Mononuclear cell (primary cell): Measurements from ENCODE around the gene CCDC6. TPM values are rescaled to one million over a fixed set of nuclear protein-coding genes. Genes with fewer than 3 reads are reported as not detected.

ENCODE experiments used
- H3K27me3 ChIP-seq: 2 replicates; pipeline ENCODE4 v1.6.0; 2011; ENCODE audit warnings: low read length, control low read depth; ENCODE audit not compliant: insufficient read depth
- H3K4me1 ChIP-seq: 2 replicates; pipeline ENCODE4 v1.5.1; 2011; ENCODE audit warnings: mild to moderate bottlenecking, low read length, control low read depth; ENCODE audit not compliant: insufficient read depth
- H3K4me3 ChIP-seq: 2 replicates; pipeline ENCODE4 v1.5.1; 2011; ENCODE audit warnings: mild to moderate bottlenecking, low read length, moderate library complexity
- H3K9me3 ChIP-seq: 2 replicates; pipeline ENCODE4 v1.5.1; 2011; ENCODE audit warnings: low read depth, mild to moderate bottlenecking, control low read depth, low read length
- total RNA-seq: library from RNA; depleted of rRNA; stranded (reverse); fragments of >200 nt; gene quantifications from one replicate; pipeline ENCODE4 v1.2.3, GENCODE V29; 2012

The CCDC6 gene
- total RNA-seq, 1 donor: 32.0 TPM

- peaks cover 7% of the 10 kb centered on the region for H3K9me3 ChIP-seq
- H3K4me3 ChIP-seq: no peak overlapping the region
- no peaks in the 10 kb centered on the region for H3K4me1 ChIP-seq
- no peaks in the 10 kb centered on the region for H3K27me3 ChIP-seq
Observed at GRCh38 chr10:59913547-59914237, 7.3 kb upstream of the CCDC6 start.

- H3K27me3 ChIP-seq: no peaks in the 10 kb centered on the region
- H3K4me1 ChIP-seq: peaks cover 19% of the 10 kb centered on the region
- H3K4me3 ChIP-seq: no peak overlapping the region
- peaks cover 7% of the 10 kb centered on the region for H3K9me3 ChIP-seq
Observed at GRCh38 chr10:59910867-59911266, 4.5 kb upstream of the CCDC6 start.

DNA sequence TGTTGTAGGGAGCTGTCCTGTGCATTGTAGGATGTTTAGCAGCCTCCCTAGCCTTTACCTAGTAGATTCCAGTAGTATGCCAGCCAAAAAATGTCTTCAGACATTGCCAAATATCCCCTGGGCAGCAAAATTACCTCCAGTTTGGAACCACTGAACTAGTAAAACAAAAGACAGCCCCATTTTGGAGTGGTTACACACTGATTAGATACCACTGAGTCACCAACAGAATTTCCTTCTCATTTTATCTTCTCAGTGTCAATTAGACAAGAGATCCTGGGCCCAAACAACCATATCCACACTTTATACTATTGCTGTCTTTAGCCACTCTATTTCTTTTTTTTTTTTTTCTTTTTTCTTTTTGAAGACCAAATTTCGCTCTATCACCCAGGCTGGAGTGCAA, 3.5 kb upstream of the CCDC6 start:
- Histone ChIP-seq H3K4me1 (peaks cover 29% of the 10 kb centered on the region), H3K4me3 (no peak overlapping the region), H3K9me3 (peaks cover 7% of the 10 kb centered on the region)

DNA sequence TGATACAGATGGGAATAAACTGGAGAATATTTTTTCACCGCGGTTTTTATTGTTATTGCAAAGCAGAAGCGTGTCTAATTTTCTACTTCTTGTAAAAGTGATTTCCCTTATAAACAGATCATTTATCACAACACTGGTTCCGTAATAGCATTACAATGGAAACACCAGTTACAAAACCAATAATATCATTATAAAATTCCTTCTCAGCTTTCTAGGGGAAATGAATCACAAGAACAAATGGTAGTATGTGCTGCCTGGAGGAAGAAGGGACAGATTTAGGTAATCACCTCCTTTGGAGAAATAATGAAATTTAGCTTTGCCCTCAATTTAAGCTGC, 2.4 kb upstream of the CCDC6 start:
- Histone ChIP-seq H3K4me1 (peaks cover 40% of the 10 kb centered on the region), H3K4me3 (no peak overlapping the region), H3K9me3 (peaks cover under 1% of the 10 kb centered on the region), H3K27me3 (no peaks in the 10 kb centered on the region)

More for the DNA sequence above, 3.5 kb upstream of the CCDC6 start:
- H3K27me3 ChIP-seq: no peaks in the 10 kb centered on the region

GRCh38 chr10:59907918-59908807, 1.8 kb upstream of the CCDC6 start:
- H3K4me1 ChIP-seq: peaks cover 45% of the 10 kb centered on the region
- no peaks in the 10 kb centered on the region for H3K9me3 ChIP-seq
- no peaks in the 10 kb centered on the region for H3K27me3 ChIP-seq
- peak overlapping the region; percentile 35 for H3K4me3 ChIP-seq

GRCh38 chr10:59907537-59907917, 1.2 kb upstream of the CCDC6 start:
- H3K27me3 ChIP-seq: no peaks in the 10 kb centered on the region
- no peak overlapping the region for H3K4me3 ChIP-seq
- peaks cover 45% of the 10 kb centered on the region for H3K4me1 ChIP-seq
- no peaks in the 10 kb centered on the region for H3K9me3 ChIP-seq

- Histone ChIP-seq H3K27me3 (no peaks in the 10 kb centered on the region), H3K4me3 (peak overlapping the region; percentile 84), H3K9me3 (no peaks in the 10 kb centered on the region), H3K4me1 (peaks cover 45% of the 10 kb centered on the region)
Observed at GRCh38 chr10:59905731-59906416, 482 bp downstream of the CCDC6 start.

DNA sequence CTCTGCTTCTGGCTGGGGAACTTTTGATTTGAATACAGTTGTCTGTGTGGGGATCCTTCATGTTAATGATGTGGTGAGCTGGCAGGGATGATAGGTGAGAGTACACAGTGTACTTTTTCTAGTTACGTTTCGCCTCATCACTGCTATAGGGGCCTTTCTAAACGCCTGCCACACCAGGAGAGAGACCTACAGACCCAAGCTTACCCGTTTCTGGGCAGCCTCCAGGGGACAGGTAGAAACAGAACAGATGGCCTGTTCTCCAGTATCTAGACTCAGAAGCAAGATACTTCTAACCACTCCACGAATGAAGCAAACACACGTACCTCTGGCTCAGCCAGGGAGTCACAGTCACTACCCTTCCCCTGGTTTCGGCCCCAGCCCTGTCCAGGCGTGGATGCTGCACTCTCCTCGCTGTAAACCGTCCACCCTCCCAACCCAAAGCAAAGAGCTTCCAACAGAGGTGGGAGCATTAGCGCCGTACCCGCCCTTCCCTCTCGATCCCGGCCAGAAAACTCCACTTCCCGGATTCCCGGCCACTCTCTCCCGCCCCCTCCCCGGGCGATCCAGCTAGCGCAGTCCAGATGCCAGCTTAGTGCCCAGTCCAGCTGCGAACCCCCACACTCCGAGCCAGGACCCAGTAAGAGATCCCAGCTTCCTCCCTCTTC, 1.2 kb downstream of the CCDC6 start:
- peak overlapping the region; percentile 84 for H3K4me3 ChIP-seq

GRCh38 chr10:59904426-59905065, 1.8 kb downstream of the CCDC6 start:
- Histone ChIP-seq H3K9me3 (no peaks in the 10 kb centered on the region), H3K27me3 (no peaks in the 10 kb centered on the region), H3K4me1 (peaks cover 55% of the 10 kb centered on the region), H3K4me3 (peak overlapping the region; percentile 84)

More for the DNA sequence above, 1.2 kb downstream of the CCDC6 start:
- no peaks in the 10 kb centered on the region for H3K9me3 ChIP-seq
- no peaks in the 10 kb centered on the region for H3K27me3 ChIP-seq
- H3K4me1 ChIP-seq: peaks cover 52% of the 10 kb centered on the region

DNA sequence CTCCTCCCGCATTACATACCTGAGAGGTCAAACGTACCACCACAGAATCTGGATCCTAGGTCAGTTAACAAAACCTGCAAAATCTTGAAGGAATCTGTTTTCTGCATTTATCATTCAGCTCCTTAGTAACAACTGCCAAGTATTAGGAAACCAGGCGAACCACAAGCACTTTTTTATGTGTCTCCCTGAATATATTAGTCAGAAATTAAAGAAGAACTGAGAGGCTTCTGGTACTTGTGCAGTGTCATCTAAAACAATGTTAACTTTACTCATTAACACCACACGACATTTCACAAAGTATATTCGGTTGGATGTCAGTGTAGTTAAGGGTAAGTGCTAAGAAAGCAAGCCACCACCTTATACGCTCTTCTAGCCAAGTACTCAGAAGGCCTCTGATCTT, 2.5 kb downstream of the CCDC6 start:
- no peaks in the 10 kb centered on the region for H3K27me3 ChIP-seq
- no peaks in the 10 kb centered on the region for H3K9me3 ChIP-seq
- H3K4me3 ChIP-seq: no peak overlapping the region
- H3K4me1 ChIP-seq: peaks cover 55% of the 10 kb centered on the region

- Histone ChIP-seq H3K27me3 (no peaks in the 10 kb centered on the region), H3K9me3 (no peaks in the 10 kb centered on the region), H3K4me3 (no peak overlapping the region), H3K4me1 (peaks cover 43% of the 10 kb centered on the region)
Observed at GRCh38 chr10:59902016-59902415, 4.3 kb downstream of the CCDC6 start.

DNA sequence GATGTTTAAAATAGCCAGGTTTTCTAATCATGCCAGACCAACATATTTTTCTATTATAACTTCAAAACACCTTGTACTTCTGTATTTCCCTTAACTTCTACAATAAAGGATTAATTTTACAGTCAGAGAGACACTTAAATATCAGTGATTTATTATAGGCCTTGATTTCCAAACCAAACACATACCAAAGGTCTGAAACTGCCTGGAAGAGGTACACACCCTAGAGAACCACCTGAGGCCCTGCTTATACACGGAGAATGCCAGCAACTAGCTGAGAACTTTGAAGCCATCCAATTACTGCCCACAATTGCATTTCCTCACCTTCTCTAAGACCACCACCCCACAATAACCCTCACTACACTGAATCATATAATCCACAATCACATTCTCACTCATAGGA, 4.9 kb downstream of the CCDC6 start:
- Histone ChIP-seq H3K9me3 (no peaks in the 10 kb centered on the region), H3K27me3 (no peaks in the 10 kb centered on the region), H3K4me3 (no peak overlapping the region), H3K4me1 (peaks cover 40% of the 10 kb centered on the region)

- Histone ChIP-seq H3K9me3 (no peaks in the 10 kb centered on the region), H3K4me1 (peaks cover 33% of the 10 kb centered on the region), H3K4me3 (no peak overlapping the region), H3K27me3 (no peaks in the 10 kb centered on the region)
Observed at GRCh38 chr10:59900048-59900727, 6.2 kb downstream of the CCDC6 start.
